NCI-H2196 (cell line): ENCODE data around the gene SERINC5.
A peak's percentile ranks its signal among the peaks of the same experiment; 100 is the strongest.
"Not testable (repeated sequence)": the region's sequence is repeated elsewhere in the genome, so short reads cannot be mapped to it uniquely, and the experiment has no call there.

ENCODE experiments used
- DNase-seq: peaks from one replicate; lab custom pipeline; 2025; ENCODE audit not compliant: unreplicated experiment; lab: John Stamatoyannopoulos, UW

Gene SERINC5

GRCh38 chr5:80175337-80175736, 80.5 kb downstream of the SERINC5 start:
- no peak for DNase-seq

- no peak for DNase-seq
These were observed 81.1 kb downstream of the SERINC5 start for GRCh38 chr5:80174790-80175189.

GRCh38 chr5:80172067-80172695, 83.7 kb downstream of the SERINC5 start:
- no peak for DNase-seq

- no peak for DNase-seq
These were observed 85.7 kb downstream of the SERINC5 start for GRCh38 chr5:80170117-80170535.

GRCh38 chr5:80168388-80169028, 87.3 kb downstream of the SERINC5 start:
- no peak for DNase-seq

GRCh38 chr5:80165452-80165851, 90.4 kb downstream of the SERINC5 start:
- no peak for DNase-seq

GRCh38 chr5:80161165-80161564, 94.7 kb downstream of the SERINC5 start:
- no peak for DNase-seq

GRCh38 chr5:80160242-80160641, 95.6 kb downstream of the SERINC5 start:
- no peak for DNase-seq

GRCh38 chr5:80159133-80159815, 96.6 kb downstream of the SERINC5 start:
- DNase-seq, result no peak

GRCh38 chr5:80156156-80156555, 99.7 kb downstream of the SERINC5 start:
- no peak for DNase-seq

- DNase-seq, result no peak
These were observed 101.1 kb downstream of the SERINC5 start for GRCh38 chr5:80154749-80155148.

GRCh38 chr5:80154289-80154688, 101.6 kb downstream of the SERINC5 start:
- not testable (repeated sequence) for DNase-seq

- DNase-seq, result no peak
These were observed 102.2 kb downstream of the SERINC5 start for GRCh38 chr5:80153586-80154126.

- DNase-seq, result no peak
These were observed 103.1 kb downstream of the SERINC5 start for GRCh38 chr5:80152778-80153177.

- no peak for DNase-seq
These were observed 104.0 kb downstream of the SERINC5 start for GRCh38 chr5:80151890-80152289.

- no peak for DNase-seq
These were observed 105.1 kb downstream of the SERINC5 start for GRCh38 chr5:80150731-80151130.

- peak; percentile 29 for DNase-seq
These were observed 106.7 kb downstream of the SERINC5 start for GRCh38 chr5:80149161-80149609.

- no peak for DNase-seq
These were observed 108.6 kb downstream of the SERINC5 start for GRCh38 chr5:80147119-80147815.

- no peak for DNase-seq
These were observed 109.8 kb downstream of the SERINC5 start for GRCh38 chr5:80146046-80146445.

GRCh38 chr5:80143491-80143890, 112.4 kb downstream of the SERINC5 start:
- DNase-seq, result no peak

- no peak for DNase-seq
These were observed 112.9 kb downstream of the SERINC5 start for GRCh38 chr5:80142996-80143395.
